T-helper 1 cell treated with Interleukin-12 subunit alpha and Interleukin-12 subunit beta and Interleukin-4 antibody, amounts not matched to agents 30 ng/mL and 1 ng/mL, for 36 hours (primary cell): ENCODE data around the gene CCL22. TPM values are rescaled to one million over a fixed set of nuclear protein-coding genes. Genes with fewer than 3 reads are reported as not detected.

Experiments
- intact Hi-C: fragments of 100-400 bp; cut with micrococcal nuclease; formaldehyde crosslinking; loops from one replicate; pipeline ENCODE4 v1.15.1; 2024
- total RNA-seq: library from RNA; stranded (reverse); gene quantifications from 2 replicates; pipeline ENCODE4 v1.2.3, GENCODE V29; 2022

Gene CCL22
- total RNA-seq, 1 donor from 2014 or later: 0.71 TPM

GRCh38 chr16:57345666-57346204 is 12.8 kb upstream of the CCL22 start:
- intact Hi-C loops: no loop called here

- intact Hi-C loops: no loop called here
These were observed 10.7 kb upstream of the CCL22 start for GRCh38 chr16:57347858-57348257.

DNA sequence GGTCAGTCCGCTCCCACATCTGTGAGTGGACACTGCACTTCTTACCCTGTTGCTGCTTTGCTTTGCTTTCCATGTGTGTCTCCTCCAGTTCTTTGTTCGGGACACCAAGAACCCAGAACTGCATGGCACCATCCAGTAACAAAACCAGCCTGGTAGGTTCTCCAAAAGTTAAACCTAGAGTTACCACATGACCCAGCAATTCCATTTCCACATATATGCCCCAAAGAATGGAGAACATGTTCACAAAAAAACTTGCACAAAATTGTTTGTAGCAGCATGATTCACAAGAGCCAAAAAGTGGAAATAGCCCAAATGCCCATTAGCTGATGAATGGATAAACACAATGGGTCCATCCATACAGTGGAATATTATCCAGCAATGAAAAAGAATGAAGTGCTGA is 10.3 kb upstream of the CCL22 start:
- intact Hi-C loops: no loop called here

DNA sequence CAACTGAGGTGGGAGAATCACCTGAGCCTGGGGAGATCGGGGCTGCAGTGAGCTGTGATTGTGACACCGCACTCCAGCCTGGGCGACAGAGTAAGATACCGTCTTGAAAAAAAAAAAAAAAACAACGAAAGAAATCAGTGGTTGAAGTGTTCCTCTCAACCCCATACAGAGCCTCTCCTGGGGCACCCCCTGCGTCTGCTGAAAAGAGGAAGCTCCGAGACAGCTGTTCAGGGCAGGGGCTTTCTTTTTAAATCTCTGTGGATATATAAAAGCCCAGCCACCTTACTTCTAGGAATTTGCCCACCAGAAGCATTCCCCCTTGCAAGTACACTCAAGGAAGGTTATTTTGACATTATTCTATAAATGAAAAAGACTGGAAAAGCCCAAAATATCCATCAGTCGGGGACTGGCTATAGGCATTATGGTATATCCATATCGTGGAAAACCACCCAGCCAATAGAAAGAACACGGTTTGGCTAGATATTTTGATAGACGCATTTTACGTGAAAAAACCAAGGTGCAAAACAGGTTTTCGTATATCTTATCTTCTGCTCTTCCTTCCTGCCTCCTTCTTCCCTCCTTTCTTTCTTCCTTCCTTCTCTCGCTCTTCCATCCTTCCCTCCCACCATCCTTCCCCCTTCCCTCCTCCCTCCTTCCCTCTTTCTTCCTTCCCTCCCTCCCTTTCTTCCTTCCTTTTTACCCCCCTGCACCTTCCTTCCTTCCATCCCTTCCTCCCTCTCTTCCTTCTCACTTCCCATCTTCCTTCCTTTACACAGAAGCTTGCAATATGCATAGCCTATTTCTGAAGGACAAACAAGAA is 9.2 kb upstream of the CCL22 start:
- intact Hi-C loops: no loop called here

DNA sequence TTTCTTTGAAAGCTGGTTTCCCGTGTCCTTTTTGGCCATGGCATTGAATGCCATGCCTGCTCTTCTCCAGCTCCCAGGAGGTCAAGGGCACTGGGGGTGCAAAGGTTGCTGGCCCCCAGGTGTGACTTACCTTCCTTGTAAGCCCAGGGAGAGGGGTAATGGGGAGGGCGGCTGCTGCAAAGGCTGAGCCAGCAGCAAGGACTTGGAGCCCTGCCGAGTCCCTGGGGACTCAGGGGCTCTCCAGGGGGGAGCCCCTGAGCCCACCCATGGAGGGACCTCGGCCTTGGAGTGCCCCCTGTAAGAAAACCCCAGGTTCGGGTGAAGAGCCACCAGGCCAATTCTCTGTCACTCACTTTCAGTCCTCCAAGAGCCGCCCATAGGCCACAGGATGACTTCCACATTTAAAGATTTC is 5.9 kb upstream of the CCL22 start:
- intact Hi-C loops: no loop called here

GRCh38 chr16:57354311-57354710 is 4.3 kb upstream of the CCL22 start:
- intact Hi-C loops: no loop called here

GRCh38 chr16:57355898-57356414 is 2.6 kb upstream of the CCL22 start:
- intact Hi-C loops: no loop called here

GRCh38 chr16:57356547-57356946 is 2.0 kb upstream of the CCL22 start:
- intact Hi-C loops: no loop called here

- intact Hi-C loops: no loop called here
These were observed 1.1 kb upstream of the CCL22 start for GRCh38 chr16:57357330-57358085.

GRCh38 chr16:57358086-57358420 is 530 bp upstream of the CCL22 start:
- intact Hi-C loops: no loop called here

- intact Hi-C loops: no loop called here
These were observed 1.8 kb downstream of the CCL22 start for GRCh38 chr16:57360321-57360935.

DNA sequence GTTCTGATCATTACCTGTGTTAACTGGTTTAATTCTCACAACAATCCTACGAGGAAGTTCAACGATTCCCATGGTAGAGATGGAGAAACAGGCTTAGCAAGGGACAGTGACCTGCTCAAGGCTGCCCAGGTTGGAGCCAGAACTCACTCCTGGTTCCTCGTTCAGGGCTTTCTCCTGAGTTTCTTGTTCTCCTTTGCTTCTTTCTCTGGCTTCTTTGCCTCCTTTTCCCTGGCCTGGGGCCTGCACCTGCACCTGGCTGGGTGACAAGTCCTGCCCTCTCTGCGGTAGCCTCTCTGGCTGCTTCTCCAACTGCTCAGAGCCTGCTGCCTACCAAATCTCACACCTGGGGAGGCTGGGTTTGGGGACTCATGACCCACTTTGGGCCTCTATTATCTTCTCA is 2.8 kb downstream of the CCL22 start:
- intact Hi-C loops: no loop called here

DNA sequence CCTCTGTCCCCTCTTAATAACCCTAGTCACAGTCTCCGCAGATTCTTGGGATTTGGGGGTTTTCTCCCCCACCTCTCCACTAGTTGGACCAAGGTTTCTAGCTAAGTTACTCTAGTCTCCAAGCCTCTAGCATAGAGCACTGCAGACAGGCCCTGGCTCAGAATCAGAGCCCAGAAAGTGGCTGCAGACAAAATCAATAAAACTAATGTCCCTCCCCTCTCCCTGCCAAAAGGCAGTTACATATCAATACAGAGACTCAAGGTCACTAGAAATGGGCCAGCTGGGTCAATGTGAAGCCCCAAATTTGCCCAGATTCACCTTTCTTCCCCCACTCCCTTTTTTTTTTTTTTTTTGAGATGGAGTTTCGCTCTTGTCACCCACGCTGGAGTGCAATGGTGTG is 5.6 kb downstream of the CCL22 start:
- intact Hi-C loops: no loop called here

GRCh38 chr16:57366544-57367040 is 8.0 kb downstream of the CCL22 start:
- intact Hi-C loops: no loop called here

GRCh38 chr16:57367116-57367752 is 8.7 kb downstream of the CCL22 start:
- intact Hi-C loops: no loop called here

DNA sequence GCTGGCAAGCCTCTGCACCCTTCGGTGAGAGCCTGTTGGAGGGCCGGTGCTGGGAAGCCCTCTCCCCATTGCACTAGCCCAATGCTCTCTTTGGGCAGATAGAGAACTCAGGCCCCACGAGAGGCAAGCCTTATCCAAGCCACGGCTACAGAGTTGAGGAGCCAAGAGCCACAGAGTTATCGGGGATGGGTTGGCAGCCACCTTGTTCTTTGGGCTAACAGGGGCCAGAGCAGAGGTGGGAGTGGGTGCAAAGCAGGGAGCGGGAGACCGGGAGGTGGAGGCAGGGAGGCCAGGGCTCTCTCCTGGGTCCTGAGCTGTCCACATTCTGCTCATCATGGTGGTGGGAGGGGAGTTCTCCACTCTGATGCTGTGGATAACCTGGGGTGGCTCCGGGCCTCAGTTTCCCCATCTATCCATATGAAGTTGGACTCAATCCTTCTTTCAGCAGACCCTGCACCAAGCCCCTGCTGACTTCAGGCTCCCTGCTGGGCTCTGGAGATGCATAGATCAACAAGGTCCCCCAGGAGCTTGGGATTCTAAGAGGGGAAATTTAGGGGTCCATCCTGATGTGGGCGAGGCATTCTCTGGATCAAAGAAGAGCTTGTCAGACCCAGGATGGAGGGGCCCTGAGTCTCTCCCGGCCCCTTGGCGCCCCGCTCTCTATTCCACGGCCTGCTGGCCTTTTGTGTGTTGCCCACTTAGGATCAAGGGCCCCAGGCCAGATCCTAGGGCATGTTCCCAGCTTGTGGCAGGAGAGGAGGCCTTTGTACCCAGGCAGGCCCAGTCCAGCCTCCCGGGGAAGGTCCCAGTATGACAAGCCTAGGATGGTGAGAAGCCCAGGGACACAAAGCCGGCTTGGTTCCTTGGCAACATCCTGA is 13.2 kb downstream of the CCL22 start:
- intact Hi-C loops: no loop called here

GRCh38 chr16:57372372-57373116 is 14.0 kb downstream of the CCL22 start, which contains the start of gene CX3CL1:
TSS of gene CX3CL1 (plus strand) at chr16:57372490. CDS start at chr16:57372569, 79 bp downstream.
- intact Hi-C loops: no loop called here

DNA sequence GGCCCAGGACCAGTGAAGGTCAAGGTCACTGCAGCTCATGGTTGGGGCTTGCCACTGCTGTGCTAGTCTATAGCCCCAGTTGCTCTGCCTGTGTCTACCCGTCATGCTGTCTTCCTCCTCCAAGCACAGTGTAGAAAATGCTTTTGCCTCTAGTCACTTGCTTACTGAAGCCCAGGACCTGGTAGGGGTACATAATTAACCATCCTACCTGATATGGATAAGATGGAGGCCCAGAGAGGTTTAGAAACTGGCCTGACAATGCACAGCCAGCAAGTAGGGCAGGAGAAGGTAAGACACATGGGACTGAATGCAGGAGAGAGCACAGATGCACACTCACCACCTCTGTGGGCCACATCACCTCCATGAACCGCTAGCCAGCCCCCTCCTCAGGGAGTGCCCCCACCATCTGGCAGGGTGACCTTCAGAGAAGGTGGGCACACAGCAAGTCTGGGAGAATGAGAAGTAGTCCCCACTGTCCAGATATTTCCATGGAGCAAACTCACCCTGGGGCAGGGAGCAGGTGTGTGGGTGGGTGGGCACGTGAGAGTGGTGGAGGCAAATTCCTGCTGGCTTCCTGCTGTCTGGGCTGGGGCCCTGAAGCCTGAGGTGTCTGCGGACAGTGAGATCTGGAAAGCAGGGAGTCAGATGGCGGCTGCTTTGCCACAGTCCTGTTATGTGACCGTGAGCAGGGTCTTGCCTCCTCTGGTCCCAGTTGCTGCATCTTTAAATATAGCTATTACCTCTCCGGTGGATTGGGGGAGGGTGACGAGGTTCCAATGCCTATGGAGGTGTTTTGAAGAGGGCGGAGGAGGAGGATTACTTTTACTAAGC is 14.7 kb downstream of the CCL22 start:
- intact Hi-C loops: no loop called here
